Stimulated activated CD4-positive, alpha-beta T cell treated with anti-CD3 and anti-CD28 coated beads, TNF-alpha, amount 100 ng/mL, for 24 hours (primary cell): ENCODE data around the gene ALG11.
A peak's percentile ranks its signal among the peaks of the same experiment; 100 is the strongest.

ENCODE experiments used
- DNase-seq, 3 experiments: peaks; one replicate each; pipeline ENCODE4 v3.0.0-alpha.2; 2020; ENCODE audit warnings: low read depth in 3 of 3

The ALG11 gene

DNA sequence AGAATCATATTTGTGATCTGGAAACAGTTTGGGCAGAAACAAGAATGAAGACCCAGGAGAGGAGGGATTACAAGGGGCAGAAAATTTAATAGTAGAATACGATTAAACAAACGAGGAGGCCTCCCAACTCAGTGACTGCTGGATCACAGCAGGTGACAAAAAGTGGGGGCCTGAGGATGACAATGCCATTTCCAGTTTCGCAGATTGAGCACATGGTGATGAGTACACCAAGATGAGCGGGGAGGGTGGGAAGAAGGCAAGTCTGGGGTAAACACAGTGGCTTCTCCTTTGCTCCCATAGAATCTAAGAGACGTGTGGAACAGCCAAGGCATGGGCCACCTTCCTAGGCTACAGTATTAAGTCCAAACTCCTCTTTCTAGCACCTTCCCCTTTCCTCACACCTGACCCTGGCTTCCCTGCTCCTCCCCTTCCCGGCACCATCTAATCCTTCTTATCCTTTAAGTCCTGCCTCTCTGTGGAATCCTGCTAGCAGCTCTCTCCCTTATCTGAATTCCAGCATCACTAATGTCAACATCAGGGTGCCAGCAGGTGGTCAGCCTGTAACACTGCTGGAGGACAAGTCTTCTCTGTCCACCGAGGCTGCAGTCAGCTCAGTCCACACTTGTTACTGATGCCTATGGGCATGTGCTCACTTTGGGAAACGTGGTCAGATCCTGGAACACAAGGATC is 14.4 kb upstream of the ALG11 start:
- no peak for DNase-seq

DNA sequence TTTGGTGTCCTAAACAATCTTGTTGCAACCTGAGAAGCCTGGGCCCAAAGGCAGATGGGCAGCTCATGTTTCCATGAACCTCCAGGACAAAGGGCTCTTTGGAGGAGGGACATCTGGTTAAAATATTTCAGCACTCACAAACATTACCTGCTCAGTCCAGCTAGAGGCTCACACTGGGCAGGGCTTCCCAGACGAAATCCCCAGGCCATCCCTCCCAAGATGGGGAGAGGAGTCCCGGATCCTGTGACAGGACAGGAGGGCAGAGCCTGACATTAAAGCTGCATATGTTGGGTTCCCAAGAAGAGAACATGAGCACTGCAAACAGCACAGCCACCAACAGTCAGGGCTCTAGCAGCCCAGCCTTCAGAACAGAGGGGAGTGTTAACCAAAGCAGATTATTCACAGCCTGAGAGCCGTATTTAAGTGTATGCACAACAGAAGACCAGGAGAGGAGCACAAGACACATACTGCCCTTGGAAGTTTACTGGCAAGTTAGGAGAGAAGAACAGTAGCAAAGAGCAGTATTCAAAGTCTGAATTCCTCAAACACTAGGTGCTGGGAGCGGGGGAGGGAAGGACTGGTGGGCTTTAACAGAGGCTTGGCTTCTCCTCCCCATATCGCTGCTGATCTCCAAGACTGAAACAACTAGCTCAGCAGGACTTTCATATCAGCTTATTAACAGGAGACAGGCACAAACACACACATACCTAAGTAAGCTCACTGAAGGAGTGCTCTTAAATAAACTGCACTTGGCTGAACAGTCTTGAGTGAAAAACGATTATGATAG is 13.3 kb upstream of the ALG11 start:
- DNase-seq: no peak

DNA sequence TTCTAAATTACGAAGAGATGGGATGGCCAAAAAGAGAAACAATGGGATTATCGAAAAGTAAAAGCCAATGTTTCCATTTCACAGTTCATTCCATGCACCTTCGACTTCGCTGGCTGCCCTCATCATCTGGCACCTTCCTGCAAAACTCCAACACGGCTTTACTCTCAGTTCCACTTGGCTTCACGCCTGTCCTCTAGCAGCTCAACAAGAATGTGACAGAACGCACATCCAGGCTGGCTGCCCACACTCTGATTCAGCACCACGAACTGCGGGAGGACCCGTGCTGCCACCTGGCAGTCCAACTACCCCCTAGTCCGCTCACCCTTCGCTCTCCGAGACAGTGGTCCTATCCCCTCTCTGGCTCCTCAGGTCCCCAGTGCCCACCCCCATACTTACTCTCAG is 12.7 kb upstream of the ALG11 start:
- no peak for DNase-seq

DNA sequence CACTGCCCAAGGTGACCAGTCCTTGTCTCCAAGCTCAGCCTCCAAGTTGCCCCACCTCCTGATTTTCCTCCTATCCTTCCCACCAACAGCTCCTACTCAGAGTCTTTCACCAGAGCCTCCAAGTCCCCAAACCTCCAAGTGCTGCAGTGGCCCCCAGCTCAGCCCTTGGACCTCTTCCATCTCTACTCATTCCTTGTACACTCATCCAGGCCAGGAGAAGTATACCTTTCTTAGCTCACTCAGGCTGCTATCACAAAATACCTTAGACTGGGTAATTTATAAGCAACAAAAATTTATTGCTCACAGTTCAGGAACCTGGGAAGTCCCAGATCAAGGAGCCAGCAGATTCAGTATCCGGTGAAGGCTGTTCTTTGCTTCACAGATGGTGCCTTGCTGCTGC is 12.3 kb upstream of the ALG11 start:
- DNase-seq: no peak

DNA sequence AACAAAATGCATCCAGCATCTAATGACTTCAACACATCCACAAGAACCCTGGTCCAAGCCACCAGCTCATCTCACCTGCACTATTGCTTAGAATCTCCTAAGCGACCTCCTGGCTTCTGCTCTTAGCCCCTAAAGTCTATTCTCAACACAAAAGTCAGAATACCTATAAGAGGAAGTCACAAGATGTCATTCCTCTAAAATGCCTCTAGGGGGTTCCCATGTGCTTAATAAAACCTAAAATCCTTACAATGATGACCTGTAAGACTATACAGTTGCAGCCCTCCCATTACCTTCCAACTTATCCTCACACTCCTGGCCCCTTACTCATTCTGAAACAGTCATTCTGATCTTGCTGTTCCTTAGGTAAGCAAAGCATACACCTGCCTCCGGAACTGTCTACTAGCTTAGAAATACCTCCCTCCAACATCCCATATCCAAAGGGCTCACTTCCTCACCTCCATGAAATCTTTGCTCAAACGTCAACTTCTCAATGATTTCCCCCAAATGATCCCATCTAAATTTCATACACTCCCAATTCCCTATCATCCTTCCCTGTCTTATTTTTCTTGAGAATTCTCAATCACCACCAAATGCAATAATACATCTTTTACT is 11.0 kb upstream of the ALG11 start:
- DNase-seq: no peak

DNA sequence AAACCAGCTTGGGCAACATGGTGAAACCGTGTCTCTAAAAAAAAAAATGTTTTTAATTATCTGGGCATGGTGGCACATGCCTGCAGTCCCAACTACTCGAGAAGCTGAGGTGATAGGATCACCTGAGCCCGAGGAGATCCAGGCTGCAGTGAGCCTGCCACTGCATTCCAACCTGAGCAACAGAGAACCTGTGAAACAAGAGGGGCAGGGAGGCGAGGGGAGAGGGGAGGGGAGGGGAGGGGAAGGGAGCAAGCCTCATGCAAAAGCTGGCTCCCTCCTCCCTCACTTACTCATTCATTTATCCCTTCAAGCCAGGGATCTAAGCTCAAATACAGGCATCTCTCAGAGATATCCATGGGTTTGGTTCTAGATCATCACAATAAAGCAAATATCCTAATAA is 9.8 kb upstream of the ALG11 start:
- no peak for DNase-seq

DNA sequence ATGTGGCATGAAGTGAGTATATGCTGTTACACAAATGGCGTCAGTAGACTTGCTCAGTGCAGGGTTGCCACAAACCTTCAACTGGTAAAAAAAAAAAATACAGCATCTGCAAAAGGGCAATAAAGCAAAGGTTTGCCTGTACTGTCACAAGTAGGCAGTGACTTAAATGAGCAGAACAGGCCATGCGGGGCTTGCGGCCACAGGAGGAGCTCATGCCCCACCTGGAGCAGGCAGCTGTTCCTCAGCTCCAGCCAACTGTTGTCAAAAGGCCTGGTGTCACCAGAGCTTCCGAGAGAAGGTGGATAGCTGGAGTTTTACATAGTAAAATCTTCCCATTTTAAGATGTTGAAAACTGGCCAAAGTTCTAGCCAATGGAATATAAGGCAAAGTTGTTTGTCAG is 8.7 kb upstream of the ALG11 start:
- no peak for DNase-seq

DNA sequence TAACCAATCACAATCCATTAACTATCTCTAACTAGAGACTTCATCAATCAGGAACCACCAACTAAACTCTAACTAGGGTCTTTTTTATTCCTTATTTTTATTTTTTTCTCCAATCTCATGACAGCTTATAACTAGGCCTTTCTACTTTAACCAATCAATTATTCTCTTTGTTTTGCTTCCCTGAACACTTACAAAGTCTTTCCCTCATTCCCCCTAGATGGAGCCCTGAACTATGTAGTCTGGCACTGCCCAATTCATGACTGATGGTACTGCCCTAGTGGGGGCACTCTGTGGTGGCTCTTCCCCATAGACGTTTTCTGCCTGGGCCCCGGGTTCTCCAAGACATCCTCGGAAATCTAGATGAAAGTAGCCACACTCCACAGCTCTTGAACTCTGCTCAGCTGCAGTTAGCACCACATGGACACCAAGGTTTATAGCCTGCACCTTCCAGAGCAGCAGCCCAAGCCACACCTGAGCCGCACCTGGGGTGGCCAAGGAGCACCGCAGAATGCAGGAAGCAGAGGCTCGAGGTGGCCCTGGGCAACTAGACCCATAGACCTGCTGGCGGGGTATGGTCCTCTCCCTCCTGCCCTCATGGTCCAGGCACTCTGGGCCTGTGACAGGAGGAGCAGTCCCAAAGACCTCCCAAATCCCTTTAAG is 7.6 kb upstream of the ALG11 start:
- DNase-seq: no peak

DNA sequence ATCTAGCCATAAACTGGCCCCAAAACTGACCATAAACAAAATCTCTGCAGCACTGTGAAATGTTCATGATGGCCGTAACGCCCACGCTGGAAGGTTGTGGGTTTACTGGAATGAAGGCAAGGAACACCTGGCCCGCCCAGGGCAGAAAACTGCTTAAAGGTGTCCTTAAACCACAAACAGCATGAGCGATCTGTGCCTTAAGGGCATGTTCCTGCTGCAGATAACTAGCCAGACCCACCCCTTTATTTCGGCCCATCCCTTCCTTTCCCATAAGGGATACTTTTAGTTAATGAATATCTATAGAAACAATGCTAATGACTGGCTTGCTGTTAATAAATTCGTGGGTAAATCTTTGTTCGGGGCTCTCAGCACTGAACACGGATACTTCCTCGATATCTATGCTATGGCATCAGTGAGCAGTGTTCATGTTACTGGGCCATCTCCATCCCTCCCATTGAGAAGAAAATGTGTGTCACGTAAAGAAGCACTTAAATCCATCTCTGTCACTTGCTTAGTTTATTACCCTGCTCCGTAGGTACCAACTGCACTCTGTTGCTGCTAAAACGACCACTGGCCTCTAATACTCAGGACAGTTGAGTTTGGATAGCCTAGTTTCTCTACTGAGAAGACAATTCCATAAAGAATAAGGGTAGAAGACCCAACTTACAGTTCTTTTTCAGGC is 6.2 kb upstream of the ALG11 start:
- DNase-seq: no peak

DNA sequence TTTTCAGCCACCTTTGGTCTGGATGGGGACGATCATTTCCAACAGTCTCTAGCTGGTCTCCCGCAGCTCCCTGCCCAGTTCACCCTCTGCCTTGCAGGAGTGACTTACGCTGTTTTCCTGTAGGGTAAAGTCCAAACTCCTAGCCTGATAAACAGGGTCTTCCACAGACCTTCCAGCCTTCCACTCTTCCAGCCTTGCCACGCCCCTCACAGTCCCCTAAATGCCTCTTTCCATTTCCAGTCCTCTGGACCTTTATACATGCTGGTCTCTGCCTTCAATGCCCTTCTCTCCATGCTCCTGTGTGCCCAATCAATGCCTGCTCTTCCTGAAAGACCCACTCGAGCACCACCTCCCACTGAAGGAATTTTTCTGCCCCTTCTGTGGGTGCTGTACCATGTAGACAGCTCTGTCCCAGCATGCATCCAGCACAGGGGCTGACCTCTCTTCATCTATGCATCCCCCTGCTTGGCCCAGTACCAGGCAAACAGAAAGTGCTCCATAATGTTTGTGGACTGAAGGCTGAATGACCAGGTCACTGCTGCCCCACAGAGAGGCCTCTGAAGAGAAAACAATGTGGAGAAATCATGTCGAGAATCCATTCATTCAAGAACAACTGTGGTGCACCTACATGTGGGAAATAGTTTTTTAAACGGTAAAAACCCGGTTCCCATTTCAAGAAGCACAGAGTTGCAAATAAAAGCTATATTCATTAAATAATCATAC is 5.5 kb upstream of the ALG11 start:
- no peak for DNase-seq

DNA sequence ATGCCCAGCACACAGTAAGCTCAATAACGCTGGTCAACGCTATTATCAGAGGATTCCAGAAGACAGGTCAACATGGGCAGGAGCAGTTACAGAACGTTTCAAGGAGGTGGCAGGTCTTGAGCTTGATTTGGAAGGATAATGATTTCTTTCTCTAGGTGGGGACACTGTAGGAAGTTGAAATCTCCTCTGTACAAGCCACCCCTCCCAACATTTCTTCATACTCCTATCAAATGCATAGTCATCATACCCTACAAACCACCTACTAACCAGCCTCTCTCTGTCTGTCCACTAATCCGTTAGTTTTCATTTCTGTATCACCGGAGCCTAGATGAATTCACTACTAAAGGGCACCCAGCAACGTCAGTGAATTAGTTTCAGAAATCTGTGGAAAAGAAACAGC is 2.3 kb upstream of the ALG11 start:
- no peak for DNase-seq

DNA sequence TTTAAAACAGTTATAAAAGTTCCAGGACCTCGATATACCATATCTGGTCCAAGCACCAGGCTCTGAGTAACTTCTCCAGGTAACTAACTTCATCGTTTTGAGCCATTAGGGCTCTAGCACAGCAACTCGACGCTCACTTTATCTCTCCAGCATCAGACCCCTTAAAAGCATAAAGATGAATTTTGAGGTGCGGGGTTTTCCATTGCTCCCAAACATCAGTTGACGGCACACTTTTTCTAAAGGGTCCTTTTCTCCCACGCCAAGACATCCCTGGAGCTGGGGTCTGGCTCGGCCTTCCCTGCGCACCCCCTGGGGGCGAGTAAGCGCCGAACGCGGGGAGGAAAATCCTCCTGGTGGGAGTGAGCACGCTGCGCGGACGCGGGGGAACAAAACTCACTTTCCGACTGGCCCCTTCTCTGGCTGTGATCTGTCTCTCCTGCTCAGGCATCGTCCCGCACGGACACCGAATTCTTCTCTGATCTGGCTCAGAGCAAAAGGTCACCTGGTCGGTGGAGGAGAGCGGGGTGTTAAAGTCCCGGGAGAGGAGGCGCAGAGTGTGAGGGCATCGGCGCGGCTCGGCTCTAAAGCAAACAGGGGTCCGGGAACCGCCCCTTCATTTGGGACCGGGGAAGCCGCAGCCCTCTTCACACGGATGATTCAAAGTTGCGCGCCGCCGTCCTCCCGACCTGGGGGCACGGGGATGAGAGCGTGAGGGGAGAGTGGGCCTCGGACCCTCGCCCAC is 1.1 kb upstream of the ALG11 start, which contains the start of gene ATP7B:
ATP7B (minus strand) TSS at position 561 of the 742 bp plus-strand sequence; CDS start at position 448, 113 bp downstream.
- peak in 2 of 3 experiments; percentile 7 to 17 for DNase-seq

DNA sequence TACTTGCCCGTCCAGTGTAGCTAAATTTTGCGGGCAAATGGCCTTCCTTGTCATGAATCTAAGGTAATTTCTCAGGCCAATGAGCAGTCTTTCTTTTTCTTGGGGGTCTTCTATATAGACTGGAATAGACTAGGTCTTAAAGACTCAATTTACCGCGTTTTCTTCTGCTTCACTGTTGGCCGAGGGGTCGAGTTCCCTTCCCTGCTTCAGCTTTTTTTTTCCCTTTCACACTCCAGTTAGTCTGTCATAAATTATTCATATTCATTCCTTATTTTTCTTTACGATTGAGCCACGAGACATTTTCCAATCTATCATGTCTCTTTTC is 276 bp downstream of the ALG11 start:
- no peak for DNase-seq

DNA sequence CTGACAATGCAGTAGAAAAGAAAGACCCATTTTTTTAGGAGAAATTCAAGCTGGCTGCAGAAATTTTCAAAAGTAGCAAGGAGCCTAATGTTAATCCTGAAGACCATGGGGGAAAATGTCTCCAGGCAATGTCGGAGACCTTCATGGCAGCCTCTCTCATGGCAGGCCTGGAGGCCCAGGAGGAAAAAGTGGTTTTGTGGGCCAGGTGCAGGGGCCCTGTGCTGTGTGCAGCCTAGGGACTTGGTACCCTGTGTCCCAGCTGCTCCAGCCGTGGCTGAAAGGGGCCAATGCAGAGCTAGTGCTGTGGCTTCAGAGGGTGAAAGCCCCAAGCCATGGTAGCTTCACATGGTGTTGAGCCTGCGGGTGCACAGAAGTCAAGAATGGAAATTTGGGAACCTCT is 4.1 kb downstream of the ALG11 start:
- DNase-seq: no peak

DNA sequence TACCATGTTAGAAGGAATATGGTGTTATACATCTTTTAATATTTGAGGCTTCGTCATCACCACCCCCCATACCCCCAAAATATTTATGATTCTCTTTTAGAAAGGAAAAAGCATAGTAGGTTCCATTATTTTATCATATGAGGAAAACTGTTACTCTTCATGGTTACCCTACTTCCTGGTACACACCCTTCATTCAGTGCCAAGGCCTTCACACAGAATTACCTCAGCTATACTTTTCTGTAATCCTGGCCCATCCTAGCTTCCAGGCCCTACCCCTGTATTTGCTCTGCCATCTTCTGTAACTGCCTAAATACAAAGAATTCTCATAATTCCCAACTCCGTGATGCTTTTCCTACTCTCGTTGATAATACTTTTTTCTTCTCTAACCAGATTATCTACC is 8.0 kb downstream of the ALG11 start:
- DNase-seq: no peak

DNA sequence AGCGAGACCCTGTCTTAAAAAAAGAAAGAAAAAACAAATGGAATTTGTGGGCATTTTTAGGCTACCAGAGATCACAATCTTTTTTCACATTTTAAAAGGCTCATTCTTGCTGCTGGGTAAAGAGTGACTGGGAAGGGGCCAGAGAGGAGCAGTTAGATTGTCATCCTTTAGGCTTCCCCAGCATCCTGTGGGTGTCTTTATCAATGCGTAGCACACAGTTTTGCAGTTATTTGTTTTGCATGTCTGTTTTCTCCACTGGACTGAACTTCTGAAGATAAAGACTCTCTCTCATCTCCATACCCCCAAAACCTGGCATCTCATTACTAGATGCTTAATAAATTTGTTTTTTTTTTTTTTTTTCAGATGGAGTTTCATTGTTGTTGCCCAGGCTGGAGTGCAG is 10.2 kb downstream of the ALG11 start:
- no peak for DNase-seq

DNA sequence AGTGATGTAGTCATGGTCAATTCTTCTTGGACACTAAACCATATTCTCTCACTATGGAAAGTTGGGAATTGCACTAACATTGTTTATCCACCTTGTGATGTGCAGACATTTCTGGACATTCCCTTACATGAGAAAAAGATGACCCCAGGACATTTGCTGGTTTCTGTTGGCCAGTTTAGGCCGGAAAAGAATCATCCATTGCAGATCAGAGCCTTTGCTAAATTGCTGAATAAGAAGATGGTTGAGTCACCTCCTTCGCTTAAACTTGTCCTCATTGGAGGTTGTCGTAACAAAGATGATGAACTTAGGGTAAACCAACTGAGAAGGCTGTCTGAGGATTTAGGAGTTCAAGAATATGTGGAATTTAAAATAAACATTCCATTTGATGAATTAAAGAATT is 12.3 kb downstream of the ALG11 start, which contains the start of gene UTP14C:
UTP14C (plus strand) TSS at position 211 of the 400 bp plus-strand sequence. CDS start 4,114 bp downstream, outside the sequence.
- no peak for DNase-seq

DNA sequence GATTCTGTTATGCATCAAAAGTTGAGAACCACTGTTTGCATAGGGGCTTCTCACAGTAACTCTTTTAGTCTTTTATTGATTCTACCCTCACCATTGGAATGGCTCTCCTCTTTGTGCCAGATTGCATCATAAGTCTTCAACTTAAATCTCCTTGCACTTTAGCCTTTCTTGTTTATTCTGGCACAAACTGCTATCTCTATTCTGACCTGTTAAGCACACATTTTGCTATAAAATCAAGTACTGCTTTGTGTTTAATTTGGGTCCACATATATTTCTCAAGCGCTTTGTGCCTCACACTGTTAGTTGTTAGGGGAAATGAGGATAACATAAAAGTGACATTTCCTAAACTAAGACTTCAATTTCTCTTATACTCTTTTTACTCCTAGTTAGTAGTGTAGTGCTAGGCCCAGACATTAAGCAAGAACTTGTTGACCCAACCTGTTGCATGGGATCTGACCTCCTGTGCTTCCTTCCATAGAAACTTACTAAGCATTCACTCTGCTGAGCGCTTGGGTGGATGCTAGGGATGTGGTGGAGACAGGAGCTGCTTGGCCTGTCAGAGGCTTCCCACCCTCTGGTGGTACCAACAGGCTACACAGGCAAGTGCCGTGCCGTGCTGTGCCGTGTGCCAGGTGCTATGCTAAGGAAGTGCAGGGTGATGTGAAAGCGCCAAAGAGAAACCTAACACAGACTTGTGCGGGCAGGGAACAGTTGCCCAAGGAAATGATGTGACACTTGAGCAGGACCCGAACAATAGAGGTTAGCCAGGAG is 13.5 kb downstream of the ALG11 start:
- no peak for DNase-seq

DNA sequence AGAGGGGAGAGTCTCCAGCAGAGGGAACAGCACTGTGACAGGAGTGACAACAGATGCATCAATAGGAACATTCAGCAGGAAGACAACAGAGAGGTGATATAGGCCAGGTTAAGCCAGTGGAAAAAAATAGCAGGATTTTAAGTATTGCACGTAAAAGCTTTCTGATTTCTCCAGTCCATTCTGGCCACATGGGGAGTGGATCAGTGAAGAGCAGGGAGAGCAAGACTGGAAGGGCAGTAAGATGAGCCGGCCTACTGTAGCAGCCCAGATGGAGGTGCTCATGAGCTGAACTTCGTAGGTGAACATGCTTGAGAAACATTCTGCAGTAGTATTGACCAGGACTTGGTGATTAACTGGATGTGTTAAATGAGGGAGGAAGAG is 14.0 kb downstream of the ALG11 start:
- DNase-seq: no peak

DNA sequence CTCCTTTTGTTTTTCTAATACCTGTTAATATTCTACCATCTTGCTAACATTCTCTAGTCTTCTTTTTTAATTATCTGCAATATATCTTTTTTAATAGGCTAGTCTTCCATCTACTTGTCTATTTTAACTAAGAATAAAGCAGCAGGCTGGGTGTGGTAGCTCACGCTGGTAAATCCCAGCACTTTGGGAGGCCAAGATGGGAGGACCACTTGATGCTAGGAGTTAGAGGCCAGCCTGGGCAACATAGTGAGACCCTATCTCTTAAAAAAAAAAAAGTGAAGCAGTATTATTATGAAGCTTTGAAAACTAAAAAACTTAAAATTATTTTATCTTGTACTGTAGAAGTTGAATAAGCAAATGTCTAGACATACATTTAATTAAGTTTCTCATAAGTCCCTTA is 15.6 kb downstream of the ALG11 start:
- DNase-seq: no peak
